Psoas muscle (tissue), 8 donors: ENCODE results near the gene ZBTB4. TPM values are rescaled to one million over a fixed set of nuclear protein-coding genes. Genes with fewer than 3 reads are reported as not detected.

Experiments used
- ATAC-seq, 4 donors: fragments of 200-7000 bp; cut with Tn5 transposase; one replicate each; pipeline ENCODE4 v1.9.1; 2020; ENCODE audit warnings: moderate library complexity in 3 of 4, mild to moderate bottlenecking in 2 of 4
- DNase-seq, 2 donors: peaks; one replicate each; pipeline ENCODE4 v3.0.0-alpha.2; 2020
- H3K27ac ChIP-seq: fragments of 200-600 bp; one replicate; pipeline ENCODE4 v1.8.0; 2022
- H3K27me3 ChIP-seq, 3 donors: fragments of 200-600 bp in 1 of 3; one replicate each; pipeline versions ENCODE4 v1.6.1 to v1.8.0; 2013 to 2022; ENCODE audit warnings: low read length in 2 of 3, mild to moderate bottlenecking in 2 of 3, moderate library complexity in 1 of 3; ENCODE audit not compliant: insufficient read depth in 3 of 3
- H3K36me3 ChIP-seq, 2 donors: fragments of 200-600 bp in 1 of 2; one replicate each; pipeline versions ENCODE4 v1.6.1 to v1.8.0; 2013 to 2022; ENCODE audit warnings: low read depth in 1 of 2, mild to moderate bottlenecking in 1 of 2, moderate library complexity in 1 of 2; ENCODE audit not compliant: insufficient read depth in 1 of 2
- H3K4me1 ChIP-seq: fragments of 200-600 bp; one replicate; pipeline ENCODE4 v1.8.0; 2022
- H3K4me3 ChIP-seq: fragments of 200-600 bp; one replicate; pipeline ENCODE4 v1.8.0; 2022; ENCODE audit warnings: mild to moderate bottlenecking
- H3K9me3 ChIP-seq: fragments of 200-600 bp; one replicate; pipeline ENCODE4 v1.8.0; 2022
- CTCF ChIP-seq: fragments of 200-600 bp; IDR thresholded peaks from one replicate; pipeline ENCODE4 v1.8.0; 2022; ENCODE audit warnings: antibody characterized with exemption
- WGBS, 3 donors: extraction: QIAGEN DNeasy Blood & Tissue Kit; methylation state at CpG; one replicate each; pipeline versions ENCODE4 v1.1.6 to v1.1.7; 2013; 5-methylcytosine and 5-hydroxymethylcytosine counted together
- intact Hi-C, 2 donors: fragments of 100-400 bp; cut with DNase I; formaldehyde crosslinking; loops; one replicate each; pipeline versions ENCODE4 v1.11.0 to v1.14.2; 2022
- polyA plus RNA-seq, 3 donors: library from polyadenylated mRNA; stranded (reverse); fragments of 200-250 nt; gene quantifications; one replicate each; pipeline ENCODE4 v1.2.3, GENCODE V29; 2013
- total RNA-seq, 4 donors: library from RNA; stranded (reverse); fragmentation: NEBNext Ultra II Directional in 2 of 4; extraction: Animal tissue kit (Norgen Biotek cat#: 25700) in 2 of 4; gene quantifications; one replicate each; pipeline versions ENCODE4 v1.2.1 to v1.2.4, GENCODE V29; 2021 to 2023
- donor health status: healthy with polysubstance abuse.
- donor health status: DM: no; HTN: no; CAD: no; lungs with moderate emphysema.
- donor health status: Bipolar disorder and iron deficiency.
- donor health status: healthy.
- donor health status: DM: yes; HTN: yes; CAD: no.
- donor health status: DM: no; HTN: no; CAD: no.
- donor health status: DM: no; HTN: no; CAD: no.
- donor health status: DM: yes; HTN: yes; CAD: no.

ZBTB4 gene
- total and polyA plus RNA-seq, 7 donors: 10.3 to 43.2 (median 29.3) TPM

- Histone ChIP-seq H3K27me3 (no peaks in the 10 kb centered on the region), H3K36me3 (peaks cover 0 to 31% of the 10 kb centered on the region in 2 donors), H3K4me3 (no peak overlapping the region), H3K4me1 (peaks cover 32% of the 10 kb centered on the region), H3K9me3 (no peaks in the 10 kb centered on the region), H3K27ac (peak overlapping the region; percentile 23)
- WGBS, 3 donors: 90 to 95% (median 94%) methylated on average over 11 of the region's 11 CpGs
- TF ChIP-seq CTCF: no peak
- DNase-seq: no peak
- no peak for ATAC-seq
- intact Hi-C loops: no loop called here
Measured at GRCh38 chr17:7468290-7468689, 11.1 kb downstream of the ZBTB4 start.

- DNase-seq (no peak), ATAC-seq (no peak)
- Histone ChIP-seq H3K9me3 (no peaks in the 10 kb centered on the region), H3K4me3 (no peak overlapping the region), H3K27ac (peak overlapping the region; percentile 66), H3K4me1 (peaks cover 31% of the 10 kb centered on the region), H3K27me3 (no peaks in the 10 kb centered on the region), H3K36me3 (peaks cover 0 to 37% of the 10 kb centered on the region in 2 donors)
- 90 to 96% (median 90%) methylated on average over 3 of the region's 3 CpGs for WGBS, 3 donors
- no peak for TF ChIP-seq CTCF
- intact Hi-C loops: no loop called here
Measured at GRCh38 chr17:7467498-7467897, 11.9 kb downstream of the ZBTB4 start.

- H3K36me3 ChIP-seq: peaks cover 0 to 44% of the 10 kb centered on the region in 2 donors
- H3K4me3 ChIP-seq: no peak overlapping the region
- intact Hi-C loops: no loop called here
- ATAC-seq (peak; percentile 62 to 73 (median 66)), DNase-seq (peak; percentile 83 to 90)
- TF ChIP-seq CTCF: no peak
- 40 to 68% (median 48%) methylated on average over 15 to 16 of the region's 16 CpGs for WGBS, 3 donors
- no peaks in the 10 kb centered on the region for H3K9me3 ChIP-seq
- H3K27me3 ChIP-seq: no peaks in the 10 kb centered on the region
- H3K4me1 ChIP-seq: peaks cover 31% of the 10 kb centered on the region
- peak overlapping the region; percentile 66 for H3K27ac ChIP-seq
Measured at GRCh38 chr17:7466639-7467341, 12.6 kb downstream of the ZBTB4 start.

GRCh38 chr17:7466318-7466638 is 13.2 kb downstream of the ZBTB4 start:
- Histone ChIP-seq H3K9me3 (no peaks in the 10 kb centered on the region), H3K27ac (peak overlapping the region; percentile 66), H3K36me3 (peaks cover 0 to 47% of the 10 kb centered on the region in 2 donors), H3K27me3 (no peaks in the 10 kb centered on the region), H3K4me1 (peaks cover 27% of the 10 kb centered on the region), H3K4me3 (no peak overlapping the region)
- 59 to 65% (median 62%) methylated on average over 9 of the region's 9 CpGs for WGBS, 3 donors
- no peak for DNase-seq
- TF ChIP-seq CTCF: no peak
- no peak for ATAC-seq
- intact Hi-C loops: no loop called here
